ENCODE results near the gene MST1.

MST1 gene

GRCh38 chr3:49717959-49718857 is 28.9 kb upstream of the MST1 start:
- DNase-seq (ENCODE audit: low read depth in 2 of 2) = no peak

- DNase-seq (ENCODE audit: low read depth in 2 of 2) = no peak
Measured at GRCh38 chr3:49717211-49717958, 28.1 kb upstream of the MST1 start.

GRCh38 chr3:49716691-49717210 is 27.5 kb upstream of the MST1 start:
- DNase-seq (ENCODE audit: low read depth in 2 of 2) = no peak

DNA sequence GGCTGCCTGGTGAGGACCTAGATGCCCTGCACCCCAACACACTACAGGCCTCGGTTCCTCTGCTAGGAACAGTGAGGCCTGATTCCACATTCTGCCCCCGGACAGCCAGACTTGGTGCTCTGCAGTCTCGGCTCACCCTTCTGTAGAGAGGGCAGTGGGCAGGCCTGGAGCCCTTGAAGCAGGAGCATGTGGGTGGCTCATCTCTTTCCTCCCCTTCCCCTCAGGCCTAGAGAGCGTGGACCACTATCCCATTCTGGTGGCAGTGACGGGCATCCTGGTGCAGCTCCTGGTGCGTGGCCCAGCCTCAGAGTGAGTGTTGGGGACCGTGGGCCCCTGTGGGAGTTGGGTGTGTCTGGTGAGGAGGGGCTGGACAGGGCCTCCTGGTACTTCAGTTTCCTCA is 26.9 kb upstream of the MST1 start:
- no peak for DNase-seq (ENCODE audit: low read depth in 2 of 2)

- no peak for DNase-seq (ENCODE audit: low read depth in 2 of 2)
Measured at GRCh38 chr3:49715611-49716121, 26.4 kb upstream of the MST1 start.

DNA sequence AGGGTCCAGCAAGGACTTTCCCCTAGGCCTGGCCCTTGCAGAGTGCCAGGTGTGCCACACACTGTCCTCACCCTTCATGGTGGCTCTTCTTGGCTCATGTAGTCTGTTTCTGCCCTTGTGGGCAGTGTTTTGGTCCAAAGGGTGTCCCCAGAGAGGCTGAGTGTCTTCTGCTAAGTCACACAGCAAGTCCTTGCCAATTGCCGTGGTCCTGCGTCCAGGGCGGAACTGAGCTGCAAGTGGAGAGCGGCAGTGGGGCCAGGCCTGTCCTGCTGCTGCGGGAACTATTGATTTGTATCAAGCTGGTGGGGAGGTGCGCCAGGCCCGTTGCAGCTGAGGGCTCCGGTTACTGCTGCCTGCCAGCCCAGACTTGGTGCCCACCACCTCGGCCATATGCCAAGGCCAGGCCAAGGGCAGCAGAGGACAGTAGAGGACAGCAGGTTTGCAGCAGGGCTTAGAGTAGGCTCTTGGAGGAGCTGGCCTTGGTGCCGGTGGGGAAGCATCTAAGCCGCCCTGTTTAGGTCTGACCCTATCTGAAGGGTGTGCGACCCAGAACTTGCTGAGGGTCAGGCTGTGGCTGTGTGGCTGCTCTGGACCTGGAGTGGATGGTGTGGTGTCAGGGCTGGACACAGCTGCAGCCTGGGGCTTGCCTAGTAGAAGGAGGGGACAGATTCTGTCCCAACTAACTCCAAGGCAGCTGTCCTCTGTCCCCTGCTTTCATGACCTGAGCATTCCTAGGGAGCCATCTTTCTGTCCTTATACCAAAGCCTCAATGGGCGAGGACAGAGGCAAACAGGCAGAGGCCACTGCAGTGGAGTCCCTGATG is 25.7 kb upstream of the MST1 start:
- no peak for DNase-seq (ENCODE audit: low read depth in 2 of 2)

DNA sequence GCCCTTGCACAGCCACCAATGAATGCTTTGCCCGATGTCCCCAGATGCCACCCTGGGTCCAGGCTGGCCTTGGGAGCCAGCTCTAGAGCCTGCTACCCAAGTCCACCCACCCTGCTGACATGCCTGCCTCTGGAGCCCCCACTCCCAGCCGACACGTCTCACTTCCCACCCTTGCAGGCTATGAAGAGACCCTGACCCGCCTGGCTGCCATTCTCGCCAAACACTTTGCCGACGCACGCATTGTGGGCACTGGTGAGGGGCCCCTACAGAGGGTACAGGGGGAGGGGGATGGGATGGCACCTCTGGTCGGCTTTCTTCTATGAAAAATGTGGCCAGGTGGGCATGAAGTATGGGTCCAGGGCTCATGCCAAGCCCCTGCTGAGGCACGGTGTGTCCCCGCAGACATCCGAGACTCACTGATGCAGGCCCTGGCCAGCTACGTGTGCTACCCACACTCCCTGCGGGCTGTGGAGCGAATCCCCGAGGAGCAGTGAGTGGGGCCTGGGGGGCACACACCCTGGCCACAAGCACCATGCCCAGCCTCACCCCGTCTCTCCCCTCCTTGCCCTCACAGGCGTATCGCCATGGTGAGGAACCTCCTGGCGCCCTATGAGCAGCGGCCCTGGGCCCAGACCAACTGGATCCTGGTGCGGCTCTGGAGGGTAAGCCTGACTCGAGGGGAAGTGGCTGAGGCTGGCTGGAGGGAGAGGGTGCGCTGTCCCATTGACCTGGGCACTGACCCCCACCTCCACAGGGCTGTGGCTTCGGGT is 24.2 kb upstream of the MST1 start:
- no peak for DNase-seq (ENCODE audit: low read depth in 2 of 2)

- DNase-seq (ENCODE audit: low read depth in 2 of 2) = no peak
Measured at GRCh38 chr3:49712631-49713317, 23.5 kb upstream of the MST1 start.

GRCh38 chr3:49712166-49712565 is 22.9 kb upstream of the MST1 start:
- DNase-seq (ENCODE audit: low read depth in 2 of 2) = no peak

GRCh38 chr3:49711489-49711888 is 22.2 kb upstream of the MST1 start:
- DNase-seq (ENCODE audit: low read depth in 2 of 2) = no peak

- DNase-seq (ENCODE audit: low read depth in 2 of 2) = no peak
Measured at GRCh38 chr3:49709852-49710251, 20.6 kb upstream of the MST1 start.

- no peak for DNase-seq (ENCODE audit: low read depth in 2 of 2)
Measured at GRCh38 chr3:49707113-49707480, 17.8 kb upstream of the MST1 start.

GRCh38 chr3:49706456-49707112 is 17.3 kb upstream of the MST1 start:
- DNase-seq (ENCODE audit: low read depth in 2 of 2) = no peak

DNA sequence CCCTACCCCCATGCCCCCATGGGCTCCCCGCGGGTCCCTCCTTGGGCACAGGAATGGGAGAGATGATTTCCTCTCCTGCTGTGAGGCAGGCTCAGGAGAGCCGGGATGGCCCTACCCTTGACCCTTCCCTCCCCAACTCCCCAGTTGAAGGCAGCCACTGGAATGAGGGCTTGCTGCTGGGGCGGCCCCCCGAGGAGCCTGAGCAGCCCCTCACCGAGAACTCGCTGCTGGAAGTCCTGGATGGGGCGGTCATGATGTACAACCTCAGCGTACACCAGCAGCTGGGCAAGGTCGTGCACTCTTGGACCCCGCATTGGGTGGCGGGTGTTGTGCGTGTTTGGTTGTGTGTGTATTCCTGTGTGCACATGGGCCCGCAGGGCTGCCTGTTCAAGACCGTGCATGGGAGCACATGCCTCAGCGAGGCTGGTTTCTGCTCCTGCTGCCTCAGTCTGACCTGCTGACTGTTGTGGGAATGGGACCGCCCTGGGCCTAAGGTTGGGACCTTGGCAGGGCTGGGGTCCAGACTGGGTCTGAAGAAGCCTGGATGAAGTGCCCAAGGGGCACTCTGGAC is 16.2 kb upstream of the MST1 start:
- no peak for DNase-seq (ENCODE audit: low read depth in 2 of 2)

- DNase-seq (ENCODE audit: low read depth in 2 of 2) = no peak
Measured at GRCh38 chr3:49704629-49705028, 15.4 kb upstream of the MST1 start.

- no peak for DNase-seq (ENCODE audit: low read depth in 2 of 2)
Measured at GRCh38 chr3:49703956-49704355, 14.7 kb upstream of the MST1 start.

GRCh38 chr3:49703443-49703927 is 14.2 kb upstream of the MST1 start:
- DNase-seq (ENCODE audit: low read depth in 2 of 2) = peak in 1 of 2 donors; percentile 20

- DNase-seq (ENCODE audit: low read depth in 2 of 2) = no peak
Measured at GRCh38 chr3:49702672-49703071, 13.4 kb upstream of the MST1 start.

DNA sequence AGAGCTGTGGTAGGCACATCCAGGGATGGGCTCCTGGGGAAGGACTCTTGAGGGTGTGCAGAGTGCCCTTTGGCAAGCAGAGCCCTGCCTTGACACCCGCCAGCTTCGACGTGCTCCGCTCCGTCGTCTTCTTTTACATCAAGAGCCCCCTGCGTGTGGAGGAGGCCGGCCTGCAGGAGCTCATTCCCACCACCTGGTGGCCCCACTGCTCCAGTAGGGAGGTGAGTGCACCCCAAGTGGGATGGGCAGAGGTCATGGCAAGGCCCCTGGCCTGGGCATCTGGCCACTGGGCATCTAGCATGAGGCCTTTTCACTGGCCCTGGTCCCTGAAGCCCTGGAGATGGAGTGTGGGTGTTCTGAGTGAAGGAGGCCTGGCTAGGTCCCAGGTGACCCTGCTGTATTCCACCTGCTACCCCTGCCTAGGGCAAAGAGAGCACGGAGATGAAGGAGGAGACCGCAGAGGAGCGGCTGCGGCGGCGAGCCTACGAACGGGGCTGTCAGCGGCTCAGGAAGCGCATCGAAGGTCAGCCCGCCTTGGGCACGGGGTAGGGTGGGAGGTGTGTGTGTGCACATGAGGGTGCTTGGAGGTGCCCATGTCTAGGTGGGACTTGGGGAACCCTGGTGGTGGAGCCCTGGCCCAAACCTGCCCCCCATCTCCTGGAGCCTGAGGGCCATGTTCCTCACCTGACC is 12.3 kb upstream of the MST1 start:
- DNase-seq (ENCODE audit: low read depth in 2 of 2) = no peak
